Activated CD4-positive, alpha-beta T cell treated with anti-CD3 and anti-CD28 coated beads, Interleukin-2, amount 10 ng/mL, durations not matched to agents 24 days and 14 days (primary cell): ENCODE results near the gene LURAP1L. TPM values are rescaled to one million over a fixed set of nuclear protein-coding genes. Genes with fewer than 3 reads are reported as not detected.

Experiments
- DNase-seq: peaks from one replicate; pipeline ENCODE4 v3.0.0; 2022
- H3K27ac Mint-ChIP-seq: one replicate; pipeline ENCODE4 v1.8.0; 2022; ENCODE audit warnings: mild to moderate bottlenecking, mixed read lengths
- H3K27me3 Mint-ChIP-seq: one replicate; pipeline ENCODE4 v1.8.0; 2022; ENCODE audit warnings: mixed read lengths
- H3K36me3 Mint-ChIP-seq: one replicate; pipeline ENCODE4 v1.8.0; 2022; ENCODE audit warnings: low read depth, mild to moderate bottlenecking, mixed read lengths
- H3K4me1 Mint-ChIP-seq: one replicate; pipeline ENCODE4 v1.8.0; 2021; ENCODE audit warnings: mixed read lengths
- H3K4me3 Mint-ChIP-seq: one replicate; pipeline ENCODE4 v1.8.0; 2022; ENCODE audit warnings: mild to moderate bottlenecking, moderate library complexity, mixed read lengths
- H3K9me3 Mint-ChIP-seq: one replicate; pipeline ENCODE4 v1.8.0; 2021; ENCODE audit warnings: mixed read lengths
- intact Hi-C: fragments of 100-400 bp; cut with micrococcal nuclease; formaldehyde crosslinking; loops from one replicate; pipeline ENCODE4 v1.15.1; 2023
- total RNA-seq: library from RNA; stranded (reverse); gene quantifications from 2 replicates; pipeline ENCODE4 v1.2.3, GENCODE V29; 2022

The LURAP1L gene
- total RNA-seq, 1 donor from 2014 or later = not detected

DNA sequence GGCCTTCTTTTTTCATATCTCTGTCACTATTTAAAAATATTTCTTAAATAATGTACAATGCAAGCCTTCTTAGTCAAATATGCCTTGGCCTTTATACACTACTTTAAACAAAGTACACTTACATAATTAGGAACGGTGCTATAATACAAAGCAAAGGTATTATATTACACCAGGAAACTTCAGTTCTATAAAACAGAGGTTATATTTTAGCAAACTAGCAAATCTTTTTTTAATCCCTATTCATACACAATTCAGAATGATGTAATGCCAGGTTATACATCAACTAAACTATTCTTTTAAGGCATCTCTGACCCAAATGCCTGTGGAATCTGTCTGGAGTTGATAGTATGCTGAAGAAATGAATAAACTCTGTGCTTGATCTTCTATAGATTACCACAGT lies 10.7 kb upstream of the LURAP1L start:
- intact Hi-C loops = no loop called here
- H3K4me3 Mint-ChIP-seq = no peak overlapping the region
- DNase-seq = no peak
- no peaks in the 10 kb centered on the region for H3K36me3 Mint-ChIP-seq
- H3K4me1 Mint-ChIP-seq = no peaks in the 10 kb centered on the region
- no peaks in the 10 kb centered on the region for H3K9me3 Mint-ChIP-seq
- no peaks in the 10 kb centered on the region for H3K27me3 Mint-ChIP-seq
- H3K27ac Mint-ChIP-seq = no peak overlapping the region

DNA sequence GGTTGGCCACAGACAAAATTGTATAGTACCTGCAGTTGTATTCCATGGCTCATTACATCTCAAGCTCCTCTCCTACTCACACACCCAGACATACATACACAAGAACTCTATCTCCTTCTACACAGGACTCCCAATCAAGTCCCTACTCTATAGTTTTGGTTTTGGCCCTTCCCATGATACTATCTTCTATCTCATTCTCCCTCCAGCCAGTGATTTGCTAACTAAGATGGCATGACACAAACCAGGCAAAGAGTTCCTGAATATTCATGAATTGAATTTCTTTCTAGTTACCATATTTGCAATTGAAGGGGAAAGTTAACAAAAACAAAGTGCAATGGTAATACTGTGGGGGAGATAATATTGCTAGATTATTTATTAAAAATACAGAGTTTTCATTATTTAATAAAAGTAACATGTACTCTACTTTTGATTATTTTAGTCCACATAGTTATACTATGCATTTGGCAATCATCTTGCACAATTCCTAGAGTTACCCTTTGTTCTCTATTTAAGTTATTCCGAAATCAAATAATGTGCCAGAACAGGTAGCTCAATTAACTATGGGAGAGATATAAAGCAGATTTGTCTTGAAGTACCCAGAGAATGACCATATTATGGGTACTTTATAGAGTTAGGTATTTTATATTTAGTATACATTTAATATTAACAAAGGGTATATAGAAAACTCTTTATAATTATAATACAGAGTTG lies 9.6 kb upstream of the LURAP1L start:
- Mint-ChIP-seq H3K9me3 (no peaks in the 10 kb centered on the region), H3K36me3 (no peaks in the 10 kb centered on the region), H3K4me3 (no peak overlapping the region), H3K27ac (no peak overlapping the region), H3K4me1 (no peaks in the 10 kb centered on the region), H3K27me3 (no peaks in the 10 kb centered on the region)
- DNase-seq = no peak
- intact Hi-C loops = no loop called here

DNA sequence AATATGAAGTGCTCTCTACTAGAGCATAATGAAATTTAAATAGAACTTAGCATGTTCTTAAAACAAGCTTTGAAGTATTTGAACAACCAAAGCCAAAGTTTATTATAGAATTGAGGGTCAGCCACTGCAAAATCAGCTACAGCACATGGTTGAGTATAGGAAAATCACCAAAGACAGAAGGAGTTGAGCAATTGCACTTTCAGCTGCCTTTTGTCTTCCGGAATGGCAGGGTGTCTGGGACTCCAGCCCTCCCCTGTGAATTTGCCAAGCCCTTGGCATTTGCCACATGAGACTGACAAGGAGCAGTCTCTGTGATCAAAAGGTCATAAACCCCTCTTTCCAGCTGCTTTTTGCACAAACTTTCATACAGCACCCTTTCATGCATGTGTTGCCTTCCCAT lies 8.5 kb upstream of the LURAP1L start:
- no peaks in the 10 kb centered on the region for H3K36me3 Mint-ChIP-seq
- H3K4me1 Mint-ChIP-seq = no peaks in the 10 kb centered on the region
- H3K27ac Mint-ChIP-seq = no peak overlapping the region
- no peak for DNase-seq
- intact Hi-C loops = no loop called here
- H3K9me3 Mint-ChIP-seq = no peaks in the 10 kb centered on the region
- H3K27me3 Mint-ChIP-seq = no peaks in the 10 kb centered on the region
- no peak overlapping the region for H3K4me3 Mint-ChIP-seq

DNA sequence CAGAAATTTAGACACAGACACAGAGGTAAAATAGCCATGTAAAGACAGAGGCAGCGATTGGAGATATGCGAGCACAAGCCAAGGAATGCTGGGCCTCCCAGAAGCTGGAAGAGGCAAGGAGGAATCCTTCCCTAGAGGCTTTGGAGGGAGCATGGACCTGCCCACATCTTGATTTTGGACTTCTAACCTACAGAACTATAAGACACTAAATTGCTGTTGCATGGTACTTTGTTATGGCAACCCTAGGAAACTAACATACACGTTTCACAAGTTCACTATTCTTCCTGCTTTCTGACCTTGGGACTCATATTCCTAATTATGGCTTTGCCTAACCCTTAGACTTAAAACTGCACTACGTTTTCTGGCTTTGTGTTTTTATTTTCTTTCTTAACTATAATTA lies 4.6 kb upstream of the LURAP1L start:
- no peak for DNase-seq
- H3K36me3 Mint-ChIP-seq = no peaks in the 10 kb centered on the region
- peaks cover 10% of the 10 kb centered on the region for H3K27me3 Mint-ChIP-seq
- no peak overlapping the region for H3K4me3 Mint-ChIP-seq
- intact Hi-C loops = no loop called here
- no peak overlapping the region for H3K27ac Mint-ChIP-seq
- no peaks in the 10 kb centered on the region for H3K9me3 Mint-ChIP-seq
- H3K4me1 Mint-ChIP-seq = peaks cover 3% of the 10 kb centered on the region

DNA sequence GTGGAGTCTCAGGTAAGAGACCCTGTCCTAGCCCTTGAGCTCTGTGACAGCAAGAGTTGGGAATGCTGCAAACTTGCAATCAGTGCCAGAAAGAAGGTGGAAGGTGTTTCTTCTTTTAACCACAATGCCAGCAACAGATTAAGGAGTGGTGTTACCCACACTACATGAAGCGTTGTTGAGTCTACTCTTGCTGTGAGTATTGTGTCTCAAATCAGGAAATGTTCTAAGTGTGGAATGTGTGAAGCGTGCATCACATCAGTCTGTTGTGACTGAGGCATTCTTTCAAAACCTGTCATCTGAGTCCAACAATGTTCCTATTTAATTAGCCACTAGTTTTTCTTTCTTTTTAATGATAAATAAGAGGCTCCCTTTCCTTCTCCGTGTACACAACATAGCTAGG lies 2.9 kb upstream of the LURAP1L start:
- no peak for DNase-seq
- no peaks in the 10 kb centered on the region for H3K36me3 Mint-ChIP-seq
- H3K27ac Mint-ChIP-seq = no peak overlapping the region
- intact Hi-C loops = no loop called here
- no peak overlapping the region for H3K4me3 Mint-ChIP-seq
- H3K4me1 Mint-ChIP-seq = peaks cover 4% of the 10 kb centered on the region
- H3K27me3 Mint-ChIP-seq = peaks cover 20% of the 10 kb centered on the region
- no peaks in the 10 kb centered on the region for H3K9me3 Mint-ChIP-seq

DNA sequence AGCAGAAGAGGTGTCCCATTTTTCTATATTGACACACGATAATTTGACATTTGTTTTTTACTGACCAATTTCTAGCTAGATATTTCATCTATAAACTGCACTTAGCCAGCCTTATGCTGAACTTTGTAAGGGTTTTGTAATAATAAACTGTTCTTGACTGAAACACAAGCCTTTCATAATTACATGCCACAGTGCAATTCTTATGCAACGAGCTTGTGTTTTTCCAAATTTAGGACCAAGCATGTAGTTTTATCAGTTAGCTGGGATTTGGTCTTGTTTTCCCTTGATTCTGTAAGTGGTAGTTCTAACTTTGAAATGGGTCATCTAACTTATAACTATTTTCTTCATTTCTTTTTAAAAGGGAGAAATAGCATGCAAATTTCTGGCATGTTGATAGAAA lies 1.3 kb upstream of the LURAP1L start:
- Mint-ChIP-seq H3K27ac (no peak overlapping the region), H3K9me3 (no peaks in the 10 kb centered on the region), H3K27me3 (peaks cover 22% of the 10 kb centered on the region), H3K4me3 (no peak overlapping the region), H3K4me1 (peaks cover 4% of the 10 kb centered on the region), H3K36me3 (no peaks in the 10 kb centered on the region)
- no peak for DNase-seq
- intact Hi-C loops = no loop called here

DNA sequence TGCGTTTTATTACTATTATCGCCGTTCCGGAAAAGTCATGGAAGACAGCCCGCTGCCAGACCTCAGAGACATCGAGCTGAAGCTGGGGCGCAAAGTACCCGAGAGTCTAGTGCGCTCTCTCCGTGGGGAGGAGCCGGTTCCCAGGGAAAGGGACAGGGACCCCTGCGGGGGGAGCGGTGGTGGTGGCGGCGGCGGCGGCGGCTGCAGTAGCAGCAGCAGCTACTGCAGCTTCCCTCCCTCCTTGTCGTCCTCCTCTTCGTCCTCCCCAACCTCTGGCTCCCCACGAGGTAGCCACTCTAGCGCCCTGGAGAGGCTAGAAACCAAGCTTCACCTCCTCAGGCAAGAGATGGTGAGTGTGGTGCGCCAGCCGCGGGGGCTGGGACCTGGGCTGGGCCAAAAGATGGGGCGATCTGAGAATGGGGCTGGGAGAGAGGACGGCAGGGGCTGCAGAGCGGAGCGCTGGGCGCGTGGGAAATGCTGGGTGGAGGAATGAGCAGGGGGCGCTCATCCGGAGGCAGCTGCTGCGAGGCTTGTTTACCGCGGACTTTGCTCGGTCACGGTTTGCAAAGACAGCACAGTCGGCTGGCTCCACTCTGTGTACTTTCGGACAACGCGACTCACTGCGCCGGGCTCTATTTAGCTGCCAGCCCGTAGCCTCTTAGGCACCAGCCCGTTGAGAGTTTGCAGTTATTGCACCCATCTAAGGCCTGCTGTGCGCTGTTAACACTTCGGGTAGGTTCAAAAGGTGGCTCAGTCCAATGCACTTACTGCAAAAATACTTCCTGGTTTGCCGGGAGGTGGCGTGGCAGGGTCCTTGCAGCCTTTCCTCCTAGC lies 1.1 kb downstream of the LURAP1L start:
- Mint-ChIP-seq H3K4me1 (peaks cover 4% of the 10 kb centered on the region), H3K36me3 (no peaks in the 10 kb centered on the region), H3K4me3 (peak overlapping the region; percentile 69), H3K27me3 (peaks cover 22% of the 10 kb centered on the region), H3K27ac (no peak overlapping the region), H3K9me3 (no peaks in the 10 kb centered on the region)
- no peak for DNase-seq
- intact Hi-C loops = no loop called here

DNA sequence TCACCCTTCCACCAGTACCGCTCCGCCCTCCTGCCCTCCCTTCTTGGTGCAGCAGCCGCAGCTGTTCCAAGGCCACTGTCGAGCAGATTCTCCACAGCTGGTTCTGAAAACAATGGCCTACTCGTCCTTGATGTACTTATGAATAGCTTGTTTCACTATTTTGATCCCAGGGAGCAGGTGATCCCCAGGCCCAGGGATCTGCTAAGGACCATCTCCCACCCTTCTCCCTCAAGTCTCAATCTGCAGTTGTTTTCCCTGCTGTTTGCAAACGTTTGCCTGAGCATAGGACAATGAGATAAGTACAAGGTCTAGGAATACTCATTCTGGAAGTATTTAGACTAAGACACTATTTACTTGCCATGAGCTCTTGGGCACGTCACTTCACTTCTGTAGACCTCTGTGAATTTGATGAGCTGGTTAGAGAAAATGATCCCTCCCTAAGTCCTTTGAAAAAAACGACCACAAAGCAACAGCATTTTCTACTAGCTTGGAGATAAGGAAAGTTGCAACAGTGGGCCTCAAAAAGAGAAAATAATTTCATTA lies 1.8 kb downstream of the LURAP1L start:
- Mint-ChIP-seq H3K36me3 (no peaks in the 10 kb centered on the region), H3K9me3 (no peaks in the 10 kb centered on the region), H3K4me3 (peak overlapping the region; percentile 69), H3K27me3 (peaks cover 22% of the 10 kb centered on the region), H3K27ac (no peak overlapping the region), H3K4me1 (peaks cover 4% of the 10 kb centered on the region)
- DNase-seq = peak; percentile 53
- intact Hi-C loops = no loop called here

DNA sequence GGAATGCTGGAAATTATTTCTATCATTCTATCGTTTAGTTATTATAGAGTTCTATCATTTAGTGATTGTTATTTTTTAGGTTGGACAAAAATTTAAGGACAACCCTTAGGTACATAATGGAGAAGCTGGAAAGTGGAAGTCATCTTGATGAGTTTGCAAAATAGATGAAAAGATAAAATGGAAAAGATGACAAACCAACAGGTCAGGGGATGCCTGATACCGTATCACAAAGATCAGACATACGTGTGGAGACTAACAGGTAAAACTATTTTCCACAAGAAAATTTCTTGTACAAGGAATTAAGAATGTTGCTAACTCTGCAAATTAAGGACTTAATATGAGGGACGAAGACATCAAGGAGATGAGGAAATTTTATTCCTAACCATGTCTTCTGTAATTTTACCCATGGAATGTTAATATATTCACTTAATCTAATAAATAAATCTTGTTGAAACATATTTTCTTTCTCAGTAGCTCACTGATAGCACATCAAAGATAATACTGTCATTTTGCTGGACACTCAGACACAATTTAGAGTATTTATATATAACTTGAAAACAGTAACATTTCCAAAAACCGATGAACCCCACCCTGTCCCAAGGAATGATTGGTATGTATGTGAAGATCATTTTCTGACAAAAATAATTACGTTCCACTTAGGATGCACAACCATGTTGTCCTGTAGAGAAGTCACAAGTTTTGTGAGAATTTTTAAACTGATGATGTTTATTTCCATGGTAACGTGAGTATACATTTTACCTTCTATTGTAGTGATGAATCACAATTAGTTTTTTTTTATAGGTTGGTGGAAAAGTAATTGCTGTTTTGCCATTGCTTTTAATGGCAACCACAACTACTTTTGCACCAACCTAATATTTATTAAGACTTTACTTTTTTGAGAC lies 2.6 kb downstream of the LURAP1L start:
- Mint-ChIP-seq H3K4me3 (no peak overlapping the region), H3K9me3 (no peaks in the 10 kb centered on the region), H3K4me1 (peaks cover 4% of the 10 kb centered on the region), H3K36me3 (no peaks in the 10 kb centered on the region), H3K27me3 (peaks cover 22% of the 10 kb centered on the region), H3K27ac (no peak overlapping the region)
- no peak for DNase-seq
- intact Hi-C loops = no loop called here

DNA sequence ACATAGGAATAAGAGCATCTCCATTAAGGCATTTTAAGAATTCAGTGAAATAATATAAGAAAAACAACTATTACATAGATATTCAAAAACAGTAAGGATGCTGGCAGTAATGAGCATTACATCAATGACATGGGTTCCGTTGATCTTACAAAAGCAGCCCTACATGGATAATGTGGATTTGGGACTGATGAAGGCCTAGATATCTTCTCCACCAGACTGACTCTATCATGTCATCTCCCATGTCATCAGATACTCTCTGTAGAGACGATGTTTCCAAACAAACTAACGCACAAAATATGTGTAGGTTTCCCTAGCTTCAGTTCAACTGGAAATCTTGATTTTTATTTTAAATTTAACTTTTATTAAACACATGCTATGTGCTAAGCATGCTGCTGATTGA lies 3.6 kb downstream of the LURAP1L start:
- intact Hi-C loops = no loop called here
- Mint-ChIP-seq H3K36me3 (no peaks in the 10 kb centered on the region), H3K27me3 (peaks cover 22% of the 10 kb centered on the region), H3K9me3 (no peaks in the 10 kb centered on the region), H3K4me3 (no peak overlapping the region), H3K27ac (no peak overlapping the region), H3K4me1 (peaks cover 4% of the 10 kb centered on the region)
- DNase-seq = no peak

DNA sequence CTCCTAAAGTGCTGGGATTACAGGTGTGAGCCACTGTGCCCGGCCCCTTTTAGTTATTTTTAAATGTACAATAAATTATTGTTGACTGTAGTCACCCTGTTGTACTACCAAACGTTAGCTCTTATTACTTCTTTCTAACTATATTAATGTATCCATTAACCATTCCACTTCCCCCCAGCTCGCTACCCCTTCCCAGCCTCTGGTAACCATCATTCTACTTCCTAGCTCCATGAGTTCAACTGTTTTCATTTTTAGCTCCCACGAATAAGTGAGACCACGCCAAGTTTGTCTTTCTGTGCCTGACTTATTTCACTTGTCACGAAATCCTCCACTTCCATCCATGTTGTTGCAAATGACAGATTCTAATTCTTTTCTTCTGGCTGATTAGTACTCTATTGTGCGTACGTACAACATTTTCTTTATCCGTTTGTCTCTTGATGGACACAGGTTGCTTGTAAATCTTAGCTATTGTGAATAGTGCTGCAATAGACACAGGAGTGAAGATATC lies 6.5 kb downstream of the LURAP1L start:
- intact Hi-C loops = no loop called here

DNA sequence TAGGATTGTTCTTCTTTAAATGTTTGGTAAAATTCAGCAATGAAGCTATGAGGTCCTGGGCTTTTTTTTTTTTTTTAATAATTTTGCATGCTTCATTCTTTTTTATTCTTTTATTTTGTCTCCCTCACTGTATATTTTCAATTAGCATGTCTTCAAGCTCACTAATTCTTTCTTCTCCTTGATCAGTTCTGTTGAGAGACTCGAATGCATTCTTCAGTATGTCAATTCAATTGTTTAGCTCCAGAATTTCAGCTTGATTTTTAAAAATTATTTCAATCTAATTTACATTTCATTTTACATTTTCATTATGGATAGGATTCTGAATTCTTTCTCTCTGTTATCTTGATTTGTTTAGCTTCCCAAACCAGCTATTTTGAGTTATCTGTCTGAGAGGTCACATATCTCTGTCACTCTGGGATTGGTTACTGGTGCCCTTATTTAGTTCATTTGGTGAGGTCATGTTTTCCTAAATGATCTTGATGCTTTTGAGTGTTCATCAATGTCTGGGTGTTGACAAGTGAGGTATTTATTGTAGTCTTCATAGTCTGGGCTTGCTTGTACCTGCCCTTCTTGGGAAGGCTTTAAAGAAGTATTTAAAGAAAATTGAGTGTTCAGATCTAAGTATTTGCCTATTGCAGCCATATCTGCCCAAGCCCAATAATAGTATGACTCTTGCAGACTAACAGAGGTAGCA lies 9.1 kb downstream of the LURAP1L start:
- Mint-ChIP-seq H3K36me3 (no peaks in the 10 kb centered on the region), H3K27ac (no peak overlapping the region), H3K4me1 (no peaks in the 10 kb centered on the region), H3K27me3 (no peaks in the 10 kb centered on the region), H3K9me3 (no peaks in the 10 kb centered on the region), H3K4me3 (no peak overlapping the region)
- DNase-seq = no peak
- intact Hi-C loops = no loop called here

More for the DNA sequence above, 6.5 kb downstream of the LURAP1L start:
- no peaks in the 10 kb centered on the region for H3K4me1 Mint-ChIP-seq
- no peaks in the 10 kb centered on the region for H3K36me3 Mint-ChIP-seq
- no peaks in the 10 kb centered on the region for H3K9me3 Mint-ChIP-seq
- peaks cover 7% of the 10 kb centered on the region for H3K27me3 Mint-ChIP-seq
- no peak overlapping the region for H3K27ac Mint-ChIP-seq
- no peak overlapping the region for H3K4me3 Mint-ChIP-seq
- no peak for DNase-seq
